ENCODE results near the gene RANGAP1.

The RANGAP1 gene

GRCh38 chr22:41290262-41291221 is 4.6 kb upstream of the RANGAP1 start:
- no peak for TF ChIP-seq CTCF (IDR thresholded peaks at IDR 0.05)

DNA sequence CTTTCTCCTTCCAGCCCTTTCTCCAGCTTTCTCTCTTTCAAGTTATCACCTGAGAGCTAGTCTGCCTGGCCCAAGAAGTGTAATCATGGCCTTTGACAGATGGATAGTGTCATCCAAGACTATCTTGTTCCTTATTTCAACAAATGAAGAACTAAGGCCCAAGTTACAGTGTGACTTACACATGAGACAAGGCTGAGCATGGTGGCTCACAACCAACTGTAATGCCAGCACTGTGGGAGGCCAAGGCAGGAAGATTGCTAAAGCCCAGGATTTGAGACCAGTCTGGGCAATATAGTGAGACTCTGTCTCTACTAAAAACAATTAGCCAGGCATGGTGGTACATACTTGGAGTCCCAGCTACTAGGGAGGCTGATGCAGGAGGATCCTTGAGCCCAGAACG is 3.7 kb upstream of the RANGAP1 start:
- TF ChIP-seq CTCF (IDR thresholded peaks at IDR 0.05): no peak

GRCh38 chr22:41288245-41288946 is 2.4 kb upstream of the RANGAP1 start:
- TF ChIP-seq CTCF (IDR thresholded peaks at IDR 0.05): no peak

- TF ChIP-seq CTCF (IDR thresholded peaks at IDR 0.05): no peak
Observed at GRCh38 chr22:41286639-41287091, 678 bp upstream of the RANGAP1 start.

- TF ChIP-seq CTCF (IDR thresholded peaks at IDR 0.05): no peak
Observed at GRCh38 chr22:41285441-41285819, 557 bp downstream of the RANGAP1 start.

- TF ChIP-seq CTCF (IDR thresholded peaks at IDR 0.05): no peak
Observed at GRCh38 chr22:41284465-41284864, 1.5 kb downstream of the RANGAP1 start.

GRCh38 chr22:41280854-41281253 is 5.1 kb downstream of the RANGAP1 start:
- TF ChIP-seq CTCF (IDR thresholded peaks at IDR 0.05): no peak

Data from LNCAP (cell line).